H1 (cell line): ENCODE data around the gene ATXN2. TPM values are rescaled to one million over a fixed set of nuclear protein-coding genes. Genes with fewer than 3 reads are reported as not detected.

Experiments
- CHD1 ChIP-seq: IDR thresholded peaks from 2 replicates; pipeline ENCODE4 v1.6.1; 2012; ENCODE audit warnings: low read depth, low read length, improper control_type of control experiment
- TEAD4 ChIP-seq: IDR thresholded peaks from 2 replicates; pipeline ENCODE4 v1.6.1; 2012; ENCODE audit warnings: low read depth, low read length, inconsistent platforms, mixed read lengths
- polyA plus RNA-seq, 7 experiments: library from polyadenylated mRNA; depleted of rRNA in 3 of 7; stranded (reverse) in 5 of 7; unstranded in 2 of 7; fragments of >200 nt in 5 of 7; fragments of 200-250 nt in 2 of 7; gene quantifications; 1 replicate in 5 of 7; 2 replicates in 1 of 7; 4 replicates in 1 of 7; pipeline versions ENCODE4 v1.2.1 to v1.2.3, GENCODE V29; 2011 to 2013; ENCODE audit warnings: missing spikeins in 2 of 7, mixed read lengths in 2 of 7
- total RNA-seq: library from RNA; stranded (reverse); fragmentation: NEBNext Ultra II Directional; extraction: Animal tissue kit (Norgen Biotek cat#: 25700); gene quantifications from 2 replicates; pipeline ENCODE4 v1.2.1, GENCODE V29; 2021

The ATXN2 gene
- total and polyA plus RNA-seq, 2 of the 8 experiments (the other 6 are each of a cell fraction or from before 2014, with no cell fraction given) = 46.6 to 80.7 TPM

- no peak for TF ChIP-seq CHD1
- TF ChIP-seq TEAD4 = no peak
Measured at GRCh38 chr12:111411185-111411764, 187.8 kb downstream of the ATXN2 start (continued).
